Measurements from ENCODE around the gene HNRNPA1. TPM values are rescaled to one million over a fixed set of nuclear protein-coding genes. Genes with fewer than 3 reads are reported as not detected.
A peak's percentile ranks its signal among the peaks of the same experiment; 100 is the strongest.

Gene HNRNPA1
- total and polyA plus RNA-seq, 9 of the 15 experiments (the other 6 are each of a cell fraction or from before 2014, with no cell fraction given), result 1,166 to 2,703 (median 1,815) TPM

- TF ChIP-seq FOXP4 (CRISPR knock-in tag; IDR thresholded peaks at IDR 0.05; ENCODE audit: borderline replicate concordance) (0 out of 2 replicates have a peak, but pooled peaks have one; percentile 48), ZNF586 (CRISPR knock-in tag; conservative IDR thresholded peaks at IDR 0.05) (peak; percentile 5; the same call in 1 of the 2 replicates), CBX3 (IDR thresholded peaks at IDR 0.05; ENCODE audit: borderline replicate concordance in 1 of 2, low read length in 2 of 2) (no peak), CGGBP1 (CRISPR knock-in tag; IDR thresholded peaks at IDR 0.05) (peak; percentile 84; the same call in 1 of the 2 replicates), RERE (CRISPR knock-in tag; IDR thresholded peaks at IDR 0.05; ENCODE audit: borderline replicate concordance) (0 out of 2 replicates have a peak, but pooled peaks have one; percentile 20), KAT2B (IDR thresholded peaks at IDR 0.05; ENCODE audit: low read depth, low read length) (no peak), TEAD1 (CRISPR knock-in tag; IDR thresholded peaks at IDR 0.05) (peak in 1 of 2 experiments; percentile 62; a peak in 2 of 4 replicates), HMG20A (CRISPR knock-in tag; conservative IDR thresholded peaks at IDR 0.05) (no peak), NFATC3 (IDR thresholded peaks at IDR 0.05) (0 out of 2 replicates have a peak, but pooled peaks have one; percentile 30), THAP7 (CRISPR knock-in tag; IDR thresholded peaks at IDR 0.05) (no peak), BRF1 (IDR thresholded peaks at IDR 0.05; ENCODE audit: borderline replicate concordance, extremely low read depth, insufficient read length) (no peak), PRMT5 (CRISPR knock-in tag; IDR thresholded peaks at IDR 0.05) (no peak), HNRNPL (IDR thresholded peaks at IDR 0.05; ENCODE audit: low read depth, low read length) (no peak), ZNF79 (CRISPR knock-in tag; IDR thresholded peaks at IDR 0.05; ENCODE audit: low read depth) (no peak), PKNOX1 (IDR thresholded peaks at IDR 0.05) (no peak), CBX8 (IDR thresholded peaks at IDR 0.05; ENCODE audit: borderline replicate concordance, extremely low read depth, low read depth, low read length, poor library complexity, severe bottlenecking) (no peak)
Measured at GRCh38 chr12:54287261-54288157, 7.0 kb downstream of the HNRNPA1 start (continued).

Measured in K562 (cell line).